Activated CD8-positive, alpha-beta T cell treated with anti-CD3 and anti-CD28 coated beads, Interleukin-2, amount 10 ng/mL, durations not matched to agents 7 days and 5 days (primary cell): Measurements from ENCODE around the gene PACS1. TPM values are rescaled to one million over a fixed set of nuclear protein-coding genes. Genes with fewer than 3 reads are reported as not detected.
"Not testable (repeated sequence)": the region's sequence is repeated elsewhere in the genome, so short reads cannot be mapped to it uniquely, and the experiment has no call there.

Experiments
- ATAC-seq: fragments of 150-1000 bp; cut with Tn5 transposase; one replicate; pipeline ENCODE4 v1.10.0; 2021; ENCODE audit warnings: moderate library complexity
- CTCF ChIA-PET: fragments of 350-600 bp; sonication (Branson Sonifier 250); formaldehyde crosslinking; loops from one replicate; lab custom pipeline; 2021; ENCODE audit warnings: antibody characterized with exemption; lab: Charles Lee
- POLR2A ChIA-PET: fragments of 350-600 bp; sonication (Branson Sonifier 250); formaldehyde crosslinking; loops from one replicate; lab custom pipeline; 2021; ENCODE audit warnings: antibody characterized with exemption; lab: Charles Lee
- DNase-seq: peaks from one replicate; pipeline ENCODE4 v3.0.0-alpha.2; 2020
- H3K27ac Mint-ChIP-seq: one replicate; pipeline ENCODE4 v1.8.0; 2021; ENCODE audit warnings: mild to moderate bottlenecking, mixed read lengths
- H3K27me3 Mint-ChIP-seq: one replicate; pipeline ENCODE4 v1.8.0; 2021; ENCODE audit warnings: low read depth, mixed read lengths
- H3K36me3 Mint-ChIP-seq: one replicate; pipeline ENCODE4 v1.8.0; 2021; ENCODE audit warnings: low read depth, mixed read lengths
- H3K4me1 Mint-ChIP-seq: one replicate; pipeline ENCODE4 v1.8.0; 2021; ENCODE audit warnings: low read depth, mixed read lengths
- H3K4me3 Mint-ChIP-seq: one replicate; pipeline ENCODE4 v1.8.0; 2021; ENCODE audit warnings: mild to moderate bottlenecking, mixed read lengths
- H3K9me3 Mint-ChIP-seq: one replicate; pipeline ENCODE4 v1.8.0; 2022; ENCODE audit warnings: mixed read lengths; ENCODE audit not compliant: insufficient read depth
- total RNA-seq, 2 experiments: library from RNA; stranded (reverse); gene quantifications; one replicate each; pipeline ENCODE4 v1.2.3, GENCODE V29; 2021

PACS1 gene
- total RNA-seq, 2 experiments from 2014 or later: 84.6 to 91.6 TPM

GRCh38 chr11:66092125-66092524 is 22.1 kb downstream of the PACS1 start:
- POLR2A ChIA-PET, H3K27ac Mint-ChIP-seq, DNase-seq, H3K4me3 Mint-ChIP-seq, H3K27me3 Mint-ChIP-seq, CTCF ChIA-PET, H3K9me3 Mint-ChIP-seq, ATAC-seq, H3K4me1 Mint-ChIP-seq: not testable (repeated sequence)
- peaks cover 24% of the 10 kb centered on the region for H3K36me3 Mint-ChIP-seq

- H3K27me3 Mint-ChIP-seq, H3K27ac Mint-ChIP-seq, DNase-seq: not testable (repeated sequence)
Measured at GRCh38 chr11:66099746-66100145, 29.7 kb downstream of the PACS1 start.

GRCh38 chr11:66100272-66101065 is 30.4 kb downstream of the PACS1 start:
- ATAC-seq (peak; percentile 97), DNase-seq (peak; percentile 84)
- CTCF ChIA-PET: interaction anchor here (1.0 to 3.7 kb wide), 12 partner anchors 10 to 78 kb away, joined by 3 to 18 read pairs (median 6); no protein-coding TSS in a partner anchor
- H3K27me3 Mint-ChIP-seq: no peaks in the 10 kb centered on the region
- POLR2A ChIA-PET: interaction anchor here (0.8 to 2.0 kb wide), 5 partner anchors 15 to 19 kb away, joined by 3 to 10 read pairs (median 3); no protein-coding TSS in a partner anchor
- peak overlapping the region; percentile 77 for H3K4me3 Mint-ChIP-seq
- H3K9me3 Mint-ChIP-seq: no peaks in the 10 kb centered on the region
- peaks cover 27% of the 10 kb centered on the region for H3K36me3 Mint-ChIP-seq
- peak overlapping the region; percentile 95 for H3K27ac Mint-ChIP-seq
- H3K4me1 Mint-ChIP-seq: peaks cover 45% of the 10 kb centered on the region

More at GRCh38 chr11:66099746-66100145, 29.7 kb downstream of the PACS1 start:
- not testable (repeated sequence) for H3K4me3 Mint-ChIP-seq, ATAC-seq, H3K9me3 Mint-ChIP-seq
- peaks cover 24% of the 10 kb centered on the region for H3K36me3 Mint-ChIP-seq
- CTCF ChIA-PET: interaction anchor here (0.9 to 1.0 kb wide), 2 partner anchors 11 to 27 kb away, joined by 3 to 4 read pairs; no protein-coding TSS in a partner anchor
- POLR2A ChIA-PET: interaction anchor here (1.1 to 2.0 kb wide), 2 partner anchors 16 to 18 kb away, joined by 3 to 10 read pairs; no protein-coding TSS in a partner anchor
- peaks cover 40% of the 10 kb centered on the region for H3K4me1 Mint-ChIP-seq

GRCh38 chr11:66101066-66101464 is 31.0 kb downstream of the PACS1 start:
- H3K9me3 Mint-ChIP-seq: no peaks in the 10 kb centered on the region
- DNase-seq (no peak), ATAC-seq (peak; percentile 64)
- H3K27me3 Mint-ChIP-seq: no peaks in the 10 kb centered on the region
- CTCF ChIA-PET: interaction anchor here (0.9 to 3.7 kb wide), 12 partner anchors 10 to 78 kb away, joined by 3 to 18 read pairs (median 6); no protein-coding TSS in a partner anchor
- POLR2A ChIA-PET: interaction anchor here (0.8 to 2.0 kb wide), 6 partner anchors 14 to 20 kb away, joined by 3 to 10 read pairs (median 4); no protein-coding TSS in a partner anchor
- peak overlapping the region; percentile 95 for H3K27ac Mint-ChIP-seq
- H3K4me1 Mint-ChIP-seq: peaks cover 51% of the 10 kb centered on the region
- H3K4me3 Mint-ChIP-seq: peak overlapping the region; percentile 77
- peaks cover 30% of the 10 kb centered on the region for H3K36me3 Mint-ChIP-seq

GRCh38 chr11:66104057-66104638 is 34.1 kb downstream of the PACS1 start:
- ChIA-PET CTCF (interaction anchor here (2.2 to 3.7 kb wide), 2 partner anchors 23 to 59 kb away, joined by 6 to 13 read pairs; no protein-coding TSS in a partner anchor), POLR2A (no interaction called here)
- Mint-ChIP-seq H3K27me3 (no peaks in the 10 kb centered on the region), H3K36me3 (peaks cover 44% of the 10 kb centered on the region), H3K4me1 (peaks cover 73% of the 10 kb centered on the region), H3K4me3 (no peak overlapping the region), H3K9me3 (no peaks in the 10 kb centered on the region), H3K27ac (peak overlapping the region; percentile 39)
- ATAC-seq (no peak), DNase-seq (no peak)

- Mint-ChIP-seq H3K4me3 (peak overlapping the region; percentile 12), H3K27ac (peak overlapping the region; percentile 79), H3K36me3 (peaks cover 39% of the 10 kb centered on the region), H3K27me3 (no peaks in the 10 kb centered on the region), H3K4me1 (peaks cover 73% of the 10 kb centered on the region), H3K9me3 (no peaks in the 10 kb centered on the region)
- ChIA-PET POLR2A (interaction anchor here (0.5 to 1.4 kb wide), 3 partner anchors 18 to 26 kb away, joined by 3 to 6 read pairs (median 5); no protein-coding TSS in a partner anchor), CTCF (interaction anchor here (0.7 to 2.0 kb wide), 5 partner anchors 9 to 85 kb away, joined by 3 to 11 read pairs (median 6); partner anchors contain the start of gene PACS1)
- DNase-seq: peak; percentile 42
- ATAC-seq: peak; percentile 28
Measured at GRCh38 chr11:66106786-66107599, 36.9 kb downstream of the PACS1 start.

- ATAC-seq (no peak), DNase-seq (no peak)
- Mint-ChIP-seq H3K4me1 (peaks cover 80% of the 10 kb centered on the region), H3K36me3 (peaks cover 40% of the 10 kb centered on the region), H3K4me3 (peak overlapping the region; percentile 12), H3K27ac (peak overlapping the region; percentile 79), H3K27me3 (no peaks in the 10 kb centered on the region), H3K9me3 (no peaks in the 10 kb centered on the region)
- CTCF ChIA-PET: interaction anchor here (0.7 to 2.0 kb wide), 5 partner anchors 9 to 86 kb away, joined by 3 to 11 read pairs (median 6); partner anchors contain the start of gene PACS1
- POLR2A ChIA-PET: interaction anchor here (0.5 to 1.4 kb wide), 4 partner anchors 19 to 29 kb away, joined by 3 to 5 read pairs (median 3); no protein-coding TSS in a partner anchor
Measured at GRCh38 chr11:66107600-66108510, 37.8 kb downstream of the PACS1 start.

GRCh38 chr11:66109294-66109693 is 39.2 kb downstream of the PACS1 start:
- Mint-ChIP-seq H3K4me1 (peaks cover 84% of the 10 kb centered on the region), H3K27ac (peak overlapping the region; percentile 4), H3K9me3 (no peaks in the 10 kb centered on the region), H3K4me3 (no peak overlapping the region), H3K27me3 (no peaks in the 10 kb centered on the region), H3K36me3 (peaks cover 29% of the 10 kb centered on the region)
- CTCF ChIA-PET: interaction anchor here (1.4 to 2.0 kb wide), 3 partner anchors 17 to 41 kb away, joined by 5 to 11 read pairs (median 5); no protein-coding TSS in a partner anchor
- POLR2A ChIA-PET: no interaction called here
- no peak for ATAC-seq
- DNase-seq: no peak

- no peaks in the 10 kb centered on the region for H3K27me3 Mint-ChIP-seq
- H3K4me3 Mint-ChIP-seq: no peak overlapping the region
- H3K4me1 Mint-ChIP-seq: peaks cover 85% of the 10 kb centered on the region
- no peak overlapping the region for H3K27ac Mint-ChIP-seq
- ATAC-seq (no peak), DNase-seq (no peak)
- ChIA-PET CTCF (interaction anchor here (1.3 to 1.5 kb wide), 3 partner anchors 10 to 23 kb away, joined by 4 to 5 read pairs (median 5); no protein-coding TSS in a partner anchor), POLR2A (interaction anchor here (1.4 kb wide), 1 partner anchor 59 kb away, joined by 5 read pairs; the partner anchor contains the start of gene SF3B2)
- peaks cover 19% of the 10 kb centered on the region for H3K36me3 Mint-ChIP-seq
- no peaks in the 10 kb centered on the region for H3K9me3 Mint-ChIP-seq
Measured at GRCh38 chr11:66111158-66111557, 41.1 kb downstream of the PACS1 start.

- no peak for DNase-seq
- Mint-ChIP-seq H3K4me1 (peaks cover 89% of the 10 kb centered on the region), H3K36me3 (peaks cover 16% of the 10 kb centered on the region), H3K4me3 (no peak overlapping the region), H3K27me3 (no peaks in the 10 kb centered on the region), H3K27ac (peak overlapping the region; percentile 15), H3K9me3 (no peaks in the 10 kb centered on the region)
- ChIA-PET CTCF (interaction anchor here (1.1 to 1.5 kb wide), 2 partner anchors 10 to 44 kb away, joined by 4 to 5 read pairs; no protein-coding TSS in a partner anchor), POLR2A (no interaction called here)
- no peak for ATAC-seq
Measured at GRCh38 chr11:66112041-66112491, 42.0 kb downstream of the PACS1 start.
